CD4-positive, alpha-beta T cell (primary cell): ENCODE data around the gene RIN3. TPM values are rescaled to one million over a fixed set of nuclear protein-coding genes. Genes with fewer than 3 reads are reported as not detected.

Experiments used
- ATAC-seq: fragments of 200-7000 bp; cut with Tn5 transposase; one replicate; pipeline ENCODE4 v1.10.0; 2022; ENCODE audit warnings: mild to moderate bottlenecking; ENCODE audit not compliant: poor library complexity
- CTCF ChIA-PET: fragments of 350-600 bp; sonication (Branson Sonifier 250); formaldehyde crosslinking; loops from one replicate; lab custom pipeline; 2021; ENCODE audit warnings: antibody characterized with exemption, inconsistent platforms; lab: Charles Lee
- POLR2A ChIA-PET: fragments of 350-600 bp; sonication (Branson Sonifier 250); formaldehyde crosslinking; loops from one replicate; lab custom pipeline; 2021; ENCODE audit warnings: antibody characterized with exemption, inconsistent platforms; lab: Charles Lee
- DNase-seq, 14 experiments: peaks; one replicate each; pipeline ENCODE4 v3.0.0-alpha.2; 2013 to 2020; ENCODE audit warnings: mixed read lengths in 2 of 14
- H3K27ac ChIP-seq, 2 donors: one replicate each; pipeline versions ENCODE4 v1.5.1 to v1.7.0; 2013; ENCODE audit warnings: low read length in 2 of 2, low read depth in 1 of 2, mild to moderate bottlenecking in 1 of 2
- H3K27me3 ChIP-seq, 2 experiments: 1 replicate in 1 of 2; 2 replicates in 1 of 2; pipeline versions ENCODE4 v1.6.1 to v1.7.0; 2013; ENCODE audit warnings: low read length in 2 of 2, control low read depth in 1 of 2, mild to moderate bottlenecking in 1 of 2, moderate library complexity in 1 of 2; ENCODE audit not compliant: insufficient read depth in 2 of 2, control insufficient read depth in 1 of 2
- H3K36me3 ChIP-seq: one replicate; pipeline ENCODE4 v1.6.1; 2013; ENCODE audit warnings: low read length, control low read depth; ENCODE audit not compliant: insufficient read depth
- H3K4me1 ChIP-seq: one replicate; pipeline ENCODE4 v1.6.1; 2013; ENCODE audit warnings: low read length, control low read depth; ENCODE audit not compliant: insufficient read depth
- H3K4me3 ChIP-seq: one replicate; pipeline ENCODE4 v1.5.1; 2013; ENCODE audit warnings: mild to moderate bottlenecking, low read length, moderate library complexity
- H3K9me3 ChIP-seq, 2 experiments: 1 replicate in 1 of 2; 2 replicates in 1 of 2; pipeline versions ENCODE4 v1.6.1 to v1.7.0; 2013; ENCODE audit warnings: low read length in 2 of 2, mild to moderate bottlenecking in 2 of 2, control low read depth in 1 of 2, moderate library complexity in 1 of 2; ENCODE audit not compliant: control insufficient read depth in 1 of 2, insufficient read depth in 1 of 2
- H3K27ac Mint-ChIP-seq: one replicate; pipeline ENCODE4 v1.8.0; 2020; ENCODE audit warnings: mixed read lengths
- H3K27me3 Mint-ChIP-seq: one replicate; pipeline ENCODE4 v1.8.0; 2021; ENCODE audit warnings: mixed read lengths
- H3K36me3 Mint-ChIP-seq: one replicate; pipeline ENCODE4 v1.8.0; 2021; ENCODE audit warnings: low read depth, mixed read lengths
- H3K4me1 Mint-ChIP-seq: one replicate; pipeline ENCODE4 v1.8.0; 2021; ENCODE audit warnings: low read depth, mixed read lengths
- H3K4me3 Mint-ChIP-seq: one replicate; pipeline ENCODE4 v1.8.0; 2020; ENCODE audit warnings: mild to moderate bottlenecking, mixed read lengths
- H3K9me3 Mint-ChIP-seq: one replicate; pipeline ENCODE4 v1.8.0; 2020; ENCODE audit warnings: mixed read lengths
- intact Hi-C, 2 experiments: fragments of 100-400 bp; cut with DNase I in 1 of 2; cut with micrococcal nuclease in 1 of 2; formaldehyde crosslinking; loops; one replicate each; pipeline versions ENCODE4 v1.15.1 to v1.9.0; 2023 to 2025; cut with DNase I, micrococcal nuclease
- total RNA-seq, 174 experiments: library from RNA in 2 of 174; stranded (reverse) in 2 of 174; gene quantifications; one replicate each; pipeline ENCODE4 v1.2.3 and lab custom pipeline; 2021 to 2026
- TF ChIP-seq, protein P1 (sequence below): fragments of 200-600 bp; IDR thresholded peaks from one replicate; pipeline ENCODE4 v1.8.0; 2022; ENCODE audit warnings: antibody characterized with exemption, mild to moderate bottlenecking

RIN3 gene
- total RNA-seq, 2 experiments from 2014 or later, result 67.9 to 72.2 TPM

DNA sequence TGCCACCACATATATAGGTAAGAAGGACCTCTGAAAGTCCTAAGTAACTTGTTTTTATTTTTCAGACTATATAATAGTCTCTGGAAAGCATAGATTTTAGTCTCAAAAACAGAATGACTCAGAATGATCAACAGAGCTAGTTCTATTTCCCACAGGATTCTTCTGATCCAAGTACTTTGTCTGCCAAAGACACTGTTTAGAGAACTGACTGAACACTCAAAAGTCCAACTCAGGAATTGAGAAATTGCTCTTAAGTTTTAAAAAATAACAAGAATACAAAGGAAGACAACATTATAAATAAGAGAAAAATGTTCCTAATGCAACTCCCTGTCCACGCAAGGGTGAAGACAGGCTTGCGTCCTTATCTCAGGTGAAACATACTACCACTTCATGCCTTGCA lies 205.8 kb downstream of the RIN3 start:
- Mint-ChIP-seq H3K27me3 (no peaks in the 10 kb centered on the region), H3K4me3 (no peak overlapping the region)

DNA sequence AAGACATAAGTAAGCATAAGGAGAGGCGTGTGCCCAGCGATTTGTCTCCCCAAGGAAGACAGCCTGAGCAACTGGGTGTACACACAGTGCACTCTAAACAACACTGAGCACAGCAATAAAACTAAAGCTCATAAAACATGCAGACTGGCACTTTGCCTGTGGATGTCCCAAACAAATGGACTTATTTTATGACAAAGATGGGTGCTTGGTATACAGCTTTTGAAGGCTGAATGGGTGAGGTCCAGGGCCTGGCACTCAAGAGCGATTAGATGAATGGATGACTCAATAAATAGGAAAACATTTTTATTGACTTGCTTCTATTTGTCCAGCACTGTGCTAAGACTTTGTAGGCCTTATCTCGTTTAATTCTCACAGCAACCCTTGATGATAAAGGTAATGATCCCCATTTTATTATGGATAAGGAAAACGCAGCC lies 206.3 kb downstream of the RIN3 start:
- H3K4me3 ChIP-seq, result no peak overlapping the region

More for the DNA sequence above, 205.8 kb downstream of the RIN3 start:
- ATAC-seq (no peak), DNase-seq (no peak)
- H3K9me3 ChIP-seq, result no peaks in the 10 kb centered on the region
- H3K27ac ChIP-seq, result no peak overlapping the region
- TF ChIP-seq, protein P1, sequence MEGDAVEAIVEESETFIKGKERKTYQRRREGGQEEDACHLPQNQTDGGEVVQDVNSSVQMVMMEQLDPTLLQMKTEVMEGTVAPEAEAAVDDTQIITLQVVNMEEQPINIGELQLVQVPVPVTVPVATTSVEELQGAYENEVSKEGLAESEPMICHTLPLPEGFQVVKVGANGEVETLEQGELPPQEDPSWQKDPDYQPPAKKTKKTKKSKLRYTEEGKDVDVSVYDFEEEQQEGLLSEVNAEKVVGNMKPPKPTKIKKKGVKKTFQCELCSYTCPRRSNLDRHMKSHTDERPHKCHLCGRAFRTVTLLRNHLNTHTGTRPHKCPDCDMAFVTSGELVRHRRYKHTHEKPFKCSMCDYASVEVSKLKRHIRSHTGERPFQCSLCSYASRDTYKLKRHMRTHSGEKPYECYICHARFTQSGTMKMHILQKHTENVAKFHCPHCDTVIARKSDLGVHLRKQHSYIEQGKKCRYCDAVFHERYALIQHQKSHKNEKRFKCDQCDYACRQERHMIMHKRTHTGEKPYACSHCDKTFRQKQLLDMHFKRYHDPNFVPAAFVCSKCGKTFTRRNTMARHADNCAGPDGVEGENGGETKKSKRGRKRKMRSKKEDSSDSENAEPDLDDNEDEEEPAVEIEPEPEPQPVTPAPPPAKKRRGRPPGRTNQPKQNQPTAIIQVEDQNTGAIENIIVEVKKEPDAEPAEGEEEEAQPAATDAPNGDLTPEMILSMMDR, result no peak
- no peak overlapping the region for H3K4me3 ChIP-seq
- intact Hi-C loops, result no loop called here
- Mint-ChIP-seq H3K36me3 (peaks cover 10% of the 10 kb centered on the region), H3K4me1 (peaks cover 5% of the 10 kb centered on the region), H3K9me3 (no peaks in the 10 kb centered on the region), H3K27ac (no peak overlapping the region)
- ChIA-PET CTCF (no interaction called here), POLR2A (no interaction called here)
- H3K27me3 ChIP-seq, result no peaks in the 10 kb centered on the region
- H3K4me1 ChIP-seq, result no peaks in the 10 kb centered on the region
- H3K36me3 ChIP-seq, result no peaks in the 10 kb centered on the region

DNA sequence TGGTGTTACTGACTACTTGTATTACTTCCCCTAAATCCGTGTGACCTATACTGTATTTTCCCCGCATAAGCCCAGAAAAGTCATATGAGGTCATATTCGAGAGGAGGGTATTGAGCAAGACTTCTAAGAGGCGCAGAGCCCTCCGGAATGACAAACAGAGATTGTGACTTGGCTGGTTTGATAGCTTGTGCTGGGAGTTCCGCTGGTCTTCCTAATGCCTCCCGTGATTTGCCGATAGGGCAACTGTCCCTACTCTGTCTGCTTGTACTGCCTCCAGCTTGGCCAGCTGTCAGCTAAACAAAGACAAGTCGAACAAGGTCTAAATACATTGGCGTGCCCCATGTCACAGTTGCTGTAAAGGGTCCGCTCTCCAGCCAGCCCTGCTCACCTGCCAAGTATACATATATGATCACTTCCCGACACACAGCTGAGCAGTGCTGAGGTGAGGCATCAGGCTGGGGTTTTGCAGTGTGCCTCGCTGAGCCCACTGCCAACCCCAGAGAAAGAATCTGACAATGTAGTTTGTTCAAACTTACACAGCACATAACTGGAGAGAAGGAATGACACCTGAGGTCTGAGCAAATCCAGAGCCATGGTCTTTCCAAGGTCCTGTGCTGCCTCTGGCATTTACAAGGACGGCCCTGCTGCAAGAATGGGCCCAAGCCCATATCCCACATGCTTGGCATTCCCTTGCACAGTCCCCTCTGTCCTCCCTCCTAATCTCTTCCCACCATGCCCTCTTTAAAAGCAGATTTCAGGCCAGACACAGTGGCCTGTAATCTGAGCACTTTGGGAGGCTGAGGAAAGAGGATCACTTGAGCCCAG lies 211.1 kb downstream of the RIN3 start:
- no peaks in the 10 kb centered on the region for H3K27me3 Mint-ChIP-seq
- ChIA-PET CTCF (no interaction called here), POLR2A (interaction anchor here (0.7 kb wide), 1 partner anchor 32 kb away, joined by 3 read pairs; no protein-coding TSS in a partner anchor)
- peaks cover 0 to 3% of the 10 kb centered on the region in 2 experiments for H3K9me3 ChIP-seq
- peaks cover 8% of the 10 kb centered on the region for H3K4me1 ChIP-seq
- ATAC-seq (no peak), DNase-seq (peak in 2 of 14 experiments; percentile 57 to 69)
- no peaks in the 10 kb centered on the region for H3K27me3 ChIP-seq
- TF ChIP-seq, protein P1, result no peak
- intact Hi-C loops, result no loop called here
- peaks cover 18% of the 10 kb centered on the region for H3K36me3 Mint-ChIP-seq
- no peak overlapping the region for H3K4me3 Mint-ChIP-seq
- no peak overlapping the region for H3K4me3 ChIP-seq
- no peaks in the 10 kb centered on the region for H3K9me3 Mint-ChIP-seq
- H3K27ac ChIP-seq, result no peak overlapping the region
- no peaks in the 10 kb centered on the region for H3K36me3 ChIP-seq
- no peaks in the 10 kb centered on the region for H3K4me1 Mint-ChIP-seq
- H3K27ac Mint-ChIP-seq, result no peak overlapping the region

More for the DNA sequence above, 206.3 kb downstream of the RIN3 start:
- H3K4me1 Mint-ChIP-seq, result peaks cover 5% of the 10 kb centered on the region
- H3K4me1 ChIP-seq, result no peaks in the 10 kb centered on the region
- TF ChIP-seq, protein P1, result no peak
- no peaks in the 10 kb centered on the region for H3K27me3 Mint-ChIP-seq
- H3K27me3 ChIP-seq, result no peaks in the 10 kb centered on the region
- H3K36me3 Mint-ChIP-seq, result peaks cover 9% of the 10 kb centered on the region
- DNase-seq, result no peak
- no peaks in the 10 kb centered on the region for H3K36me3 ChIP-seq
- no peaks in the 10 kb centered on the region for H3K9me3 ChIP-seq
- H3K9me3 Mint-ChIP-seq, result no peaks in the 10 kb centered on the region
- intact Hi-C loops, result no loop called here
- CTCF ChIA-PET, result no interaction called here
- no peak overlapping the region for H3K27ac ChIP-seq
- H3K27ac Mint-ChIP-seq, result no peak overlapping the region
- POLR2A ChIA-PET, result no interaction called here
- no peak overlapping the region for H3K4me3 Mint-ChIP-seq
- ATAC-seq, result no peak
